Measurements from ENCODE around the gene FAM3D. TPM values are rescaled to one million over a fixed set of nuclear protein-coding genes. Genes with fewer than 3 reads are reported as not detected.

Gene FAM3D
- total RNA-seq, 1 donor from 2014 or later, result not detected

GRCh38 chr3:58629629-58630028 is 36.9 kb downstream of the FAM3D start:
- no peak for FAIRE-seq
- no peak for DNase-seq (ENCODE audit: low spot score in 2 of 2)

- DNase-seq (ENCODE audit: low spot score in 2 of 2), result no peak
- FAIRE-seq, result no peak
Measured at GRCh38 chr3:58628823-58629562, 37.6 kb downstream of the FAM3D start.

GRCh38 chr3:58627941-58628340 is 38.6 kb downstream of the FAM3D start:
- FAIRE-seq (no peak), DNase-seq (ENCODE audit: low spot score in 2 of 2) (no peak)

DNA sequence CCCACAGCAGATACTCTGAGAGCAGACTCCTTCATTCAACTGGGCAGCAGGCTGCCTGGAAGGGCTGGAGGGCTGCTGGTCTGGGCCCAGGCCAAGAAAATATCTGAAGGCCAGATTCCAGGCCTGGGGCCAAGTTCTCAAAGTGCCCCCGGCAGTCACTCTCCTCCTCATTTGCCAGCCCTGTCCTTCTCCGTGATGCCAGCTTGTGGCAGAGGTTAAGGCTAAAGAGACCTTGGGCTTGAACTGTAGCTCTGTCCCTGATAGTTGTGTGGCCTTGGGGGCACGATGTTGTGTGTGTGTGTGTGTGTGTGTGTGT is 39.0 kb downstream of the FAM3D start:
- FAIRE-seq, result no peak
- no peak for DNase-seq (ENCODE audit: low spot score in 2 of 2)

- FAIRE-seq, result no peak
- DNase-seq (ENCODE audit: low spot score in 2 of 2), result no peak
Measured at GRCh38 chr3:58626841-58627569, 39.6 kb downstream of the FAM3D start.

GRCh38 chr3:58625196-58625824 is 41.3 kb downstream of the FAM3D start:
- FAIRE-seq (no peak), DNase-seq (ENCODE audit: low spot score in 2 of 2) (no peak)

DNA sequence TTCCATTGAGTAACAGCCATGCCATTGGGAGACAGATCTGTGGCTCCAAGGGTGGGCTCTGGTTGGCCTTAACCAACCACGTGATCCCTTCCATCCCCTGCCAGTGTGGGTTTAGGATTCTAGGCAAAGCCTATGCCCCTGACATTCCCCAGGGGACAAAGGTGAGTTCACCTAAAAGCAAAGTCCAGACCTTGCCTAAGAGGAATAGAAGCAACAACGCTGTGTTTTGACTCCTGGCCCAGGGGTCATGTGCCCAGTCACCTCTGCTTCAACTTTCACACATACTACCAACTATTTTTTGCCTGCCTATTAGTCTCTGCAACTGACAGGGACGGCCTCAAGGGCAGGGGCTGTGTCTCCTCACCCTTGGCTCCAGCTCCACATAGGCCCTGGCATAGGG is 42.0 kb downstream of the FAM3D start:
- DNase-seq (ENCODE audit: low spot score in 2 of 2) (no peak), FAIRE-seq (no peak)

- FAIRE-seq, result no peak
Measured at GRCh38 chr3:58623961-58624360, 42.6 kb downstream of the FAM3D start.

DNA sequence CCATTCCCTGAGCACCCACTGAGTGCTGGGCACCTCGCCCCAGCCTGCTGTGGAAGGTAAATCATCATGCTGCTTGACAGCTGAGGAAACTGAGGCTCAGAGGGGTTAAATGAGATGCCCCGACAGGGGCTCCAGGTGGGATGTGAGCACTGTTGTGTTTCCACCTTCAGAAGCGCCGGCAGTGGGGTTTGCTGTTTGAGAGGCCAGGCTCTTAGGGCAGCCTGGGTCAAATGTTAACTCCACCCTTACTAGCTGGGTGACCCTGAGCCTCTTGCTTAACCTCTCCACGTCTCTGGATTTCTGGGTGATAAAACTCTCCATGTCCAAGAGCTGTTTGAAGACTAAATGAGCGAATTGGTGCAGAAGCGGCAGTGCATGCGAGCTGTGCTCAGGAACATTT is 43.1 kb downstream of the FAM3D start:
- no peak for DNase-seq (ENCODE audit: low spot score in 2 of 2)
- FAIRE-seq, result no peak

More at GRCh38 chr3:58623961-58624360, 42.6 kb downstream of the FAM3D start:
- no peak for DNase-seq (ENCODE audit: low spot score in 2 of 2)

DNA sequence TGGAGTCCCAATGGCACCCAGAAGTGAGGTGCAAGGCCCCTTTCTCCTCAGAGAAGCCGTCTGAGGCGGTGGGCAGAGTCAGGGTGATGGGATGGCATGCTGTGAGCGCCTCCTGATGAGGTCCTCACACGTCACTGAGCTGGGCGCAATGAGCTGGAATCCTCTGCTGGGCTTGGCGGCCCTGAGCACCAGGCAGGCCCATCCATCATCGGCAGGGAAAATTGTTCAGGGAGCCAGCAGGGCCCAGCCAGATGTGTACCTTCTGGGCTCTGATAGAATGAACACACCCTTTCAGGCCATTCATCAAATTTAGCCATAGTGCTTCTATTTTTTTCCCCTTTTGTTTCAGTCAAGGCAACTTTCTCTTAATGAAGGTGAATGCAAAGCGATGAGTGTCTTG is 43.7 kb downstream of the FAM3D start:
- FAIRE-seq, result no peak
- DNase-seq (ENCODE audit: low spot score in 2 of 2), result no peak

DNA sequence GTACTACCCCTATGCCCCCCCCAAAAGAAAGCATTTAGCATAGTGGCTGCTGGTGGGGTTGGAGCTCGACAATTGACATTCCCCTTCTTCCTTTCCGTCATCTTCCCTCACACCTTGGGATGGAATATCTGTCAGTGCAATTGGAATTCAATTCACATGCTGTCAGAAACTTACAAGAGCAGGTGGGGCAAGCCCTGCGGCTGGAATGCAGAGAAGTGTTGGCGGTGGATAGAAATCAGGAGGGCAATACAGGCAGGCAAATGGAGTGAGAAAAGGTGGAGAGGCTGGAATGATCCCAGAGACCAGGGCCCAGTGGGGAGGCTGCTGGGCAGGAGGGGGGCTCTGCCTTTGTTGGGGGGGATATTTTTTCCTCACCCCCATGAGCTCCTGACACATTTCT is 44.1 kb downstream of the FAM3D start:
- no peak for DNase-seq (ENCODE audit: low spot score in 2 of 2)
- FAIRE-seq, result no peak

DNA sequence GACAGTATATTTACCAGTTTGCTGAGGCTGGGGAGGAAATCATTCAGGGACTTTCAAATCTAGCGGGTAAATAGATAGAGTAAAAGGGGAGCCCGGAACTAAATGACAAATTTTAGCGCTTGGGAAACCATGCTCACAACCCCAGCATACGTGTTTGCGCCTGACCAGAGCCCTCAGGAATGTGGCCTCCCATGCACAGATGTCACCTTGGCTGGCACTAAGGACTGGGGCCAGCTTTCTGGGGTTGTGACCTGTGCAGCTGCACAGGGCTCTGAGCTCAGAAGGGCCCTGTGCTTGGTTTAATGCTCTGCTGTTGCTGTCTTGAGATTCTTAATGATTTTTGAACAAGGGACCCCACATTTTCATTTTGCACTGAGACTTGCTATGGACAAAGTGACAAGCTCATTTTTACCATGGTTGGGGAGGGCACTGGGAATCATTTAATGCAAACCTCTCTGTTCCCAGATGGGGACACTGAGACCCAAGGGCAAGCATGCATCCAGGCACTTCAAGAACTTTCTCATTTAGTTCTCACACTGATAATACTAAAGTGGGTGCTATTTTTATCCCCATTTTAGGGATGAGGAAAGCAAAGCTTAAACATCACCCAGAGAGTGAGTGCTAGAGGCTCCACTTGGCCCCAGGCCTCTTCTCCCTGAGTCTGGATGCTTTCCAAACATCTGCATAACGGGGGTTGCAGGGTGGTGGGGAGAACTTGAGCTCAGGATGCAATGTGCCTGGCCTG is 45.3 kb downstream of the FAM3D start:
- FAIRE-seq, result no peak
- no peak for DNase-seq (ENCODE audit: low spot score in 2 of 2)

- FAIRE-seq (no peak), DNase-seq (ENCODE audit: low spot score in 2 of 2) (no peak)
Measured at GRCh38 chr3:58620421-58620820, 46.2 kb downstream of the FAM3D start.

- FAIRE-seq (no peak), DNase-seq (ENCODE audit: low spot score in 2 of 2) (no peak)
Measured at GRCh38 chr3:58617338-58617761, 49.2 kb downstream of the FAM3D start.

DNA sequence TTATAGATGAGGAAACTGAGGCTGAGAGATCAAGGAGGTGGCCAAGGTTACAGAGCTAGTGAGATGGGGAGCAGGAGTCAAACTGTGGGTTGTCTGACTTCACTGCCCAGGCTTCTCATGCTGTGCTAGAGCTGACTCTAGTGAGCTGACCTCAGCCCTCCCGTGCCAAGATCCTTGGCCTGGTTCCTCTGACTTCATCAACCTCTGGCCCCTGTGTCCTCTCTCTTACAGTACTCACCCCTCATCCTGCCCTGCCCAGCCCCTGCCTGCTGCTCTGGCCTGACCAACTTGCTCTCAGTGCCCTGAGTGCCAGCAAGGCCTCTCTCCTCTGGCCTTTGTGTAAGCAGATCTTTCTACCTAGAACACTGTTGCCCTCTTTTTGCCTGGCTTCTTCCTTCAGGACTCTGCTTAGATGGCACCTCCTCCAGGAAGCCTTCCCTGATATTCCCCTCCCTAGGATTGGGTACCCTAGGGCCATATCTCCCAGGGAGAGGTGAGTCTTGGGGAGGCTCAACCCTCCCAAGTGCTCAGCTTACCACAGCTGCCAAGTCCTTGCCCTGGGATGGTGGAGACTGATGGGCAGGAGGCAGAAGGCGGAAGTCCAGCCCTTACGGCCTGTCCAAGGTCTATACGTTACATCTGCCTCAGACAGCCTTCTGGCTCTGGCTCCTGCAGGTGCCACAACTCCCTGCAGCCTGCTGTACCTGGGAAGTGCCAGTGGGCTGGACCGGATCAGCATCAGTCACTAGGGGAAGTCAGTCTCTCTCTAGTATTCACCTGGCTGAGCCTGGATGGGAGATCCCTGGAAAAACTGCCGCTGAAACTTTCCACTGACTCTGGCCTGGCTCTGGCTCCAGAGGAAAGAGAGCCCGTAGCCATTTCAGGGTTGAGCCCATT is 53.1 kb downstream of the FAM3D start:
- FAIRE-seq (no peak), DNase-seq (ENCODE audit: low spot score in 2 of 2) (no peak)

DNA sequence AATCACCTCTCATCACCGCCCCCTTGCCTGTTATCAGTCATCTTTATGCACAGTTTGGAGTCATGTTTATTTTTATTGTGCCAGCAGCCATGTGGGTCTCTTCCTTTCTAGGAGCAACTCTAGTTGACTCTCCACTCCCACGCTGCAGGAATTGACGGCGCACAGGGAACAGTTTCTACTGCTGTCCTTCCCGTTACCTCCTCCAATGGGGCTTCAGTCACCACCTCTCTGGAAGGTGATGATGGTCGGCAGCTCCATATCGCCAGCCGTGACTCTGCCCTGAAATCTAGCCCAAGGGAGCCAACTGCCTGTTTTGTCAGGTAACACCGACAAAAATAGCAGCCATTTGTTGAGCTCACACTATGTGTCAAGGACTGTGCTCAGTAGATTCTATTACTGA is 53.7 kb downstream of the FAM3D start:
- DNase-seq (ENCODE audit: low spot score in 2 of 2), result no peak
- FAIRE-seq, result no peak

DNA sequence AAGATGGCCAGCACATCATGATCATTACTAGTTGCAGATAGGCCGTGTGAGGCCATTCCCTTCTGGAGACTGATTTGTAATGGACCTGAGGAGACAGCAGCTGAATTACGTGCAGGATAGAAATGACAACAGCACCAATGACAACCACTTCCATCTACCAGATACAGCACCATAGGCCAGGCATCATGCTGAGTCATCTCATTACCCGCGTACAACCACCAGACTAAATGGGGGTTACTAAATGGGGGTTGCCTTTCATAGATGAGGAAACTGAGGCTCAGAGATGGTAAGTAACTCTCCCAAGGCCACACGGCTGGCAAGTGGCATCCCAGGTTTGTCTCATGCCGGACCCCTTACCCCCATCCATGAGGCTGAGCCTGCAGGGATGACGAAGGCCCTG is 56.6 kb downstream of the FAM3D start:
- no peak for DNase-seq (ENCODE audit: low spot score in 2 of 2)
- FAIRE-seq, result no peak

- no peak for FAIRE-seq
- no peak for DNase-seq (ENCODE audit: low spot score in 2 of 2)
Measured at GRCh38 chr3:58608648-58609047, 57.9 kb downstream of the FAM3D start.

DNA sequence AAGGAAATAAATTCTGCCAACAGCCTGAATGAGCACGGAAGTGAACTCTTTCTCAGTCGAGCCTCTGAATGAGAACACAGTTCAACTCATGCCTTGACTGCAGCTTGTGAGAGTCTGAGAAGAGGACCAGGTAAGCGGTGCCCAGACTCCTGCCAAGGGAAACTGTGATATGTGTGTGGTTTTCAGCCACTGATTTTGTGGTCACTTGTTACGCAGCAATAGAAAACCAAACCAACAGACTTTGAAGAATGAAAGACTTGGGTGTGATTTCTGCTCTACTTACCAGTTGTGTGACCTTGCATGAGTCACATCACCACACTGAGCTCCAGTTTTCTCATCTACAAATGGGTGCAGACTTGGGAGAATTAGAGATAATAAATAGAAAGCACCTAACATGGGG is 58.8 kb downstream of the FAM3D start:
- FAIRE-seq (no peak), DNase-seq (ENCODE audit: low spot score in 2 of 2) (no peak)

DNA sequence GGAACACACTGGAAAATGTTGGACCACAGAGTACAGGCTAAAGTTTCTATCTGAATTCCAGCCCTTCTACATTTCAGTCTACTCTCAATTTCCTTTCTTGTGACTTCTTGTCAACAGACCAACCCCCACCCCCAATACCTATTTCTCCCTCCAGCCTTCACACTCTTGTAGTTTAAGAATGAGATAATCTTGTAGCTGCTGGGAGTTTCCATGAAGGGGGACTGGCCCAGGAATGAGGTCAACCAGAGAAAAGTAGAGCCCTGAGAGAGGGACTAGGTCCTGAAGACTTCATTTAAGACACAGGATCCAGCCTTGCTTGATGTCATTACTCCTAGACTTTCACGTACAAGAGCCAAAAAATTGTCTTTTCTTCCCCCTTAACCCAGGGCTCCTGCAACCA is 59.9 kb downstream of the FAM3D start:
- no peak for DNase-seq (ENCODE audit: low spot score in 2 of 2)
- no peak for FAIRE-seq

Data from frontal cortex (tissue), 4 donors.